GM12865 (cell line): ENCODE results near the gene INSYN2B.
"Not testable (repeated sequence)": the region's sequence is repeated elsewhere in the genome, so short reads cannot be mapped to it uniquely, and the experiment has no call there.

Experiments
- DNase-seq: peaks from one replicate; pipeline ENCODE4 v3.0.0; 2010; ENCODE audit warnings: low read depth
- H3K4me3 ChIP-seq: 2 replicates; pipeline ENCODE4 v1.5.1; 2011; ENCODE audit warnings: mild to moderate bottlenecking, low read depth, low read length, control low read depth
- TF ChIP-seq, protein P1 (sequence below): IDR thresholded peaks from 2 replicates; pipeline ENCODE4 v1.5.1; 2011; ENCODE audit warnings: low read length, control low read depth, low read depth, inconsistent platforms; ENCODE audit not compliant: insufficient read depth; ENCODE audit errors: missing control alignments

INSYN2B gene

DNA sequence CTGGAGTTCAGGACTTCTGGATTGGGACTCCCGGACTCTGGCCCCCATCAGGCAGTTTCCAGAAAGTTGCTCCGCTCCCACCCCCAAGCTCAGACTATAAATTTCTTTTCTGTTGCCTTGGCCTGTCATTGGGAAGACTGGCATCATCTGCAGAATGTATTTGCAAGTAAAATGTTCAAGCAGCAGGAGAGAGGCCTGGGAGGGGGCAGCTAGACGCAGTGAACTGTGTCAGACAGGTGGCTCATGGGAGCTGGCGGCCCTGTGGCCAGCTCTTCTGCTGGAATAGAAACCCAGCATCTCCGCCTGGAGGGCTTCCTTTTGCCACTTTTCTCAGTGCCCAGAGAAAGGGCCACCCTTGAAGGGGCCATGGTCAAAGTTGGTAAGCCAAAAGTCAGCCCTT lies 16.0 kb downstream of the INSYN2B start:
- TF ChIP-seq, protein P1, sequence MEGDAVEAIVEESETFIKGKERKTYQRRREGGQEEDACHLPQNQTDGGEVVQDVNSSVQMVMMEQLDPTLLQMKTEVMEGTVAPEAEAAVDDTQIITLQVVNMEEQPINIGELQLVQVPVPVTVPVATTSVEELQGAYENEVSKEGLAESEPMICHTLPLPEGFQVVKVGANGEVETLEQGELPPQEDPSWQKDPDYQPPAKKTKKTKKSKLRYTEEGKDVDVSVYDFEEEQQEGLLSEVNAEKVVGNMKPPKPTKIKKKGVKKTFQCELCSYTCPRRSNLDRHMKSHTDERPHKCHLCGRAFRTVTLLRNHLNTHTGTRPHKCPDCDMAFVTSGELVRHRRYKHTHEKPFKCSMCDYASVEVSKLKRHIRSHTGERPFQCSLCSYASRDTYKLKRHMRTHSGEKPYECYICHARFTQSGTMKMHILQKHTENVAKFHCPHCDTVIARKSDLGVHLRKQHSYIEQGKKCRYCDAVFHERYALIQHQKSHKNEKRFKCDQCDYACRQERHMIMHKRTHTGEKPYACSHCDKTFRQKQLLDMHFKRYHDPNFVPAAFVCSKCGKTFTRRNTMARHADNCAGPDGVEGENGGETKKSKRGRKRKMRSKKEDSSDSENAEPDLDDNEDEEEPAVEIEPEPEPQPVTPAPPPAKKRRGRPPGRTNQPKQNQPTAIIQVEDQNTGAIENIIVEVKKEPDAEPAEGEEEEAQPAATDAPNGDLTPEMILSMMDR, result no peak
- DNase-seq, result peak; percentile 18
- no peak overlapping the region for H3K4me3 ChIP-seq

DNA sequence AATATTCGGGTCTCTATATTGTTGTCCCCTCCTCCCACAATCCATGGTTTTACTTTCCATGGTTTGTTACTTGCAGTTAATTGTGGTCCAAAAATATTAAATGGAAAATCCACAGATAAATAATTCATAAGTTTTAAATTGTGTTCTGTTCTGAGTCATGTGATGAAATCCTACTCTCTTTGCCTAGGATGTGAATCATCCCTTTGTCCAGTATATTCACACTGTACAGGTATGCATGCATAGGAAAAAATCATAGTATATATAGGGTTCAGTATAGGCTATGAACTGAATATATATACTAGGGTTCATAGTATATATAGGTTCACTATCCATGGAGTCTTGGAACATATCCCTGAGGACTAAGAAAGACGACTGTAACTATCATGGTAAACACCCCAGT lies 19.6 kb downstream of the INSYN2B start:
- TF ChIP-seq, protein P1, result no peak
- no peak for DNase-seq
- H3K4me3 ChIP-seq, result no peak overlapping the region

DNA sequence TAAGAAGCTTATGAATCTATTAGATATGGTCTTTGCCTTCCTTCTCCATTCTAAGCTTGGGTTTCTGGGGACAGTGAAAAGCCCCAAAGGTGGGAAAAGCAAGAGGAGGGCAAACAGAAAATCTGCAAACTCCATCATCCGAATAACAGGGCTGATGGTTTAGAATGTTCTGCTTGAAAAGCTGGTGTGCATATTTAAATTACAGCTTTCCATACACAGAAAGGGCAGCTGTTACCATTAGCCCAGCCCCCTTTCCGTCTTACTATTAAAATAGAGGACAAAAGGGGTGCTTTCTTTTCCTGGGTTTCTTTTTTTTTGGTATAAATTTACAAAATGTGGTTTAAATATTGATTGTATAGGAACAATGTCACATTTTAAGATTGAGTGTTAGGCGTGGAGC lies 22.0 kb downstream of the INSYN2B start:
- DNase-seq, result no peak
- TF ChIP-seq, protein P1, result no peak
- no peak overlapping the region for H3K4me3 ChIP-seq

DNA sequence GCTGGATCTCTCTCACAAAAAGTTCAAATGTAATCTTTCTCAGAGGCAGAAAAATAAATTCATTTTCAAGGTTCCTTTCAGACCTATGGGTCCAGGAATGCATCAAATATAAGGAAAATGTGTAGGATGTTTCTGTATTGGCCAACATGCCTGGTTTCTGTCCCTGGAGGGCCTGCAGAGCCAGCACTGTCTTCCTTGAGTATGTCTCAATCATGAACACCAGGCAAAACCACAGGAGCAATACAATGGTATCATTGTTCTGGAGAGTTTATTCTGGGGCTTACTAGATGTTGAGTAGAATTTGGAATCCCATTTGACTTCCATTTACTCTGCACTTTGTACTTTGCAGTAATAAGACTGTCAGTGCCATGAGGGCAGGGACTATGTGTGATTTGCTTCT lies 23.5 kb downstream of the INSYN2B start:
- TF ChIP-seq, protein P1, result no peak
- DNase-seq, result no peak
- H3K4me3 ChIP-seq, result no peak overlapping the region

DNA sequence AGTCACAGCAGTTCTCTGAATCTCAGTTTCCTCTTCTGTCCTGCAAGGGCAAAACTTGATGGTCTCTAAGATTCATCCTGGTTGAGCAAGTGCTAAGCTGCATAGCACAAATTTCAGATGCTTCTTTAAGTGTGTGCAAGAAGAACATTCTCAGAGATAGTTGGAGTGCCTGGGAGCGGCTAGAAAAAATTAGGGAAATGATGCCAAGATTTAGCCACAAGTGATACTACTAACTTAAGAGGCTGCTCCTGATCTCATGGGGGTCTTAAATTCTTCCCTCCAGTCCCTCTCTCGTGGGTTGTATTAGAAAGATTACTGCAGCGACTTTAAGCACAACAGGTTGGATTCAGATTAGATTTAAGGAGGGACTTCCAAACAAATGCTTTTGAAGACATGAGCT lies 24.2 kb downstream of the INSYN2B start:
- no peak for DNase-seq
- no peak overlapping the region for H3K4me3 ChIP-seq
- TF ChIP-seq, protein P1, result no peak

DNA sequence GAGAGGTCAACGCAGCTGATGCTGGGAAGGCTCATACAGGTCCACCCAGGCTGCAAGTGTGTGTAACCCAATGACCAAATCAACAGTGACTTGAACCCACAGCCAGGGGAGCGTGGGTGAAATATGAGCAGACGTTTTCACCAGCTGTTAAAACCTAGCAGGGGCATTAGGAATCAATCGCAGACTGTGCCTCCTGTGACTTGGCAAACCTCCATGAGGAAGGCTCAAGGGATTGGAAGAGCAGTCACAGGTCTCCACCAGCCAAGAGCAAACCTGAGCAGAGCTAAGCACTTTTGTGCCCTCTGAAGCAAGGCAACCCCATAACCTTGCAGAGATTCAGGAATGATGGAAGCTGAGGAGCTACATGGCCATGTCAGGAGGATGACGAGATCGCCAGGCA lies 25.5 kb downstream of the INSYN2B start:
- TF ChIP-seq, protein P1, result no peak
- H3K4me3 ChIP-seq, result no peak overlapping the region
- no peak for DNase-seq

DNA sequence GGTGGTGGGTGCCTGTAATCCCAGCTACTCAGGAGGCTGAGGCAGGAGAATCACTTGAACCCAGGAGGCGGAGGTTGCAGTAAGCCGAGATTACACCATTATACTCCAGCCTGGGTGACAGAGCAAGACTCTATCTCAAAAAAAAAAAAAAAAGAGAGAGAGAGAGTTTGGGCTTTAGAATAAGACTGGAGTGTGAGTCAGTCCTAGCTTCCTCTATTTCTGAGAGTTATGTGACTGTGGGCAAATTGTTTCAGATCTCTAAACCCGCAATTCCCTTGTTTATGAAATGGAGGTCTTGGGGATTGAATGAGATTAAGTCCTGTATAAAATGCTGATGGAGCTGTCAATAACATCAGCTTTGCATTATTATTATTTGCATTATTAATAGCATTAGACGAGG lies 27.1 kb downstream of the INSYN2B start:
- DNase-seq, H3K4me3 ChIP-seq: not testable (repeated sequence)
